Measurements from ENCODE around the gene FAM222A.

FAM222A gene

GRCh38 chr12:109797905-109798669, 84.5 kb downstream of the FAM222A start:
- Histone ChIP-seq H3K36me3 (ENCODE audit: insufficient read depth, low read length) (no peaks in the 10 kb centered on the region), H3K4me3 (no peak overlapping the region), H3K9me3 (ENCODE audit: low read depth, low read length) (no peaks in the 10 kb centered on the region), H3K9ac (ENCODE audit: insufficient read length) (no peak overlapping the region), H3K27ac (no peak overlapping the region)
- TF ChIP-seq FOXP2 (optimal IDR thresholded peaks at IDR 0.05; ENCODE audit: control extremely low read depth, extremely low read length, insufficient read depth) (no peak), EZH2 (IDR thresholded peaks at IDR 0.05) (no peak), POLR2AphosphoS5 (IDR thresholded peaks at IDR 0.05; ENCODE audit: borderline replicate concordance, low read depth, low read length) (no peak)
- DNase-seq (ENCODE audit: low read depth, low spot score): no peak

GRCh38 chr12:109798691-109799090, 85.1 kb downstream of the FAM222A start:
- Histone ChIP-seq H3K9me3 (ENCODE audit: low read depth, low read length) (no peaks in the 10 kb centered on the region), H3K36me3 (ENCODE audit: insufficient read depth, low read length) (no peaks in the 10 kb centered on the region), H3K9ac (ENCODE audit: insufficient read length) (no peak overlapping the region), H3K27ac (no peak overlapping the region), H3K4me3 (no peak overlapping the region)
- TF ChIP-seq FOXP2 (optimal IDR thresholded peaks at IDR 0.05; ENCODE audit: control extremely low read depth, extremely low read length, insufficient read depth) (no peak), EZH2 (IDR thresholded peaks at IDR 0.05) (no peak)
- no peak for DNase-seq (ENCODE audit: low read depth, low spot score)

- Histone ChIP-seq H3K36me3 (ENCODE audit: insufficient read depth, low read length) (no peaks in the 10 kb centered on the region), H3K4me3 (no peak overlapping the region), H3K9ac (ENCODE audit: insufficient read length) (no peak overlapping the region), H3K9me3 (ENCODE audit: low read depth, low read length) (no peaks in the 10 kb centered on the region), H3K27ac (no peak overlapping the region)
- no peak for DNase-seq (ENCODE audit: low read depth, low spot score)
- TF ChIP-seq FOXP2 (optimal IDR thresholded peaks at IDR 0.05; ENCODE audit: control extremely low read depth, extremely low read length, insufficient read depth) (no peak), POLR2AphosphoS5 (IDR thresholded peaks at IDR 0.05; ENCODE audit: borderline replicate concordance, low read depth, low read length) (no peak), EZH2 (IDR thresholded peaks at IDR 0.05) (no peak)
Observed at GRCh38 chr12:109800536-109800935, 86.9 kb downstream of the FAM222A start.

- no peaks in the 10 kb centered on the region for H3K9me3 ChIP-seq (ENCODE audit: low read depth, low read length)
- H3K4me3 ChIP-seq: no peak overlapping the region
- TF ChIP-seq FOXP2 (optimal IDR thresholded peaks at IDR 0.05; ENCODE audit: control extremely low read depth, extremely low read length, insufficient read depth): no peak
- TF ChIP-seq POLR2AphosphoS5 (IDR thresholded peaks at IDR 0.05; ENCODE audit: borderline replicate concordance, low read depth, low read length): no peak
- TF ChIP-seq EZH2 (IDR thresholded peaks at IDR 0.05): no peak
- no peak overlapping the region for H3K9ac ChIP-seq (ENCODE audit: insufficient read length)
- H3K27ac ChIP-seq: no peak overlapping the region
- DNase-seq (ENCODE audit: low read depth, low spot score): no peak
- H3K36me3 ChIP-seq (ENCODE audit: insufficient read depth, low read length): no peaks in the 10 kb centered on the region
Observed at GRCh38 chr12:109802828-109803227, 89.2 kb downstream of the FAM222A start.

- H3K9me3 ChIP-seq (ENCODE audit: low read depth, low read length): no peaks in the 10 kb centered on the region
- H3K27ac ChIP-seq: no peak overlapping the region
- H3K9ac ChIP-seq (ENCODE audit: insufficient read length): no peak overlapping the region
- TF ChIP-seq EZH2 (IDR thresholded peaks at IDR 0.05) (no peak), POLR2AphosphoS5 (IDR thresholded peaks at IDR 0.05; ENCODE audit: borderline replicate concordance, low read depth, low read length) (no peak), FOXP2 (optimal IDR thresholded peaks at IDR 0.05; ENCODE audit: control extremely low read depth, extremely low read length, insufficient read depth) (no peak)
- DNase-seq (ENCODE audit: low read depth, low spot score): no peak
- no peaks in the 10 kb centered on the region for H3K36me3 ChIP-seq (ENCODE audit: insufficient read depth, low read length)
- no peak overlapping the region for H3K4me3 ChIP-seq
Observed at GRCh38 chr12:109803678-109804077, 90.1 kb downstream of the FAM222A start.

DNA sequence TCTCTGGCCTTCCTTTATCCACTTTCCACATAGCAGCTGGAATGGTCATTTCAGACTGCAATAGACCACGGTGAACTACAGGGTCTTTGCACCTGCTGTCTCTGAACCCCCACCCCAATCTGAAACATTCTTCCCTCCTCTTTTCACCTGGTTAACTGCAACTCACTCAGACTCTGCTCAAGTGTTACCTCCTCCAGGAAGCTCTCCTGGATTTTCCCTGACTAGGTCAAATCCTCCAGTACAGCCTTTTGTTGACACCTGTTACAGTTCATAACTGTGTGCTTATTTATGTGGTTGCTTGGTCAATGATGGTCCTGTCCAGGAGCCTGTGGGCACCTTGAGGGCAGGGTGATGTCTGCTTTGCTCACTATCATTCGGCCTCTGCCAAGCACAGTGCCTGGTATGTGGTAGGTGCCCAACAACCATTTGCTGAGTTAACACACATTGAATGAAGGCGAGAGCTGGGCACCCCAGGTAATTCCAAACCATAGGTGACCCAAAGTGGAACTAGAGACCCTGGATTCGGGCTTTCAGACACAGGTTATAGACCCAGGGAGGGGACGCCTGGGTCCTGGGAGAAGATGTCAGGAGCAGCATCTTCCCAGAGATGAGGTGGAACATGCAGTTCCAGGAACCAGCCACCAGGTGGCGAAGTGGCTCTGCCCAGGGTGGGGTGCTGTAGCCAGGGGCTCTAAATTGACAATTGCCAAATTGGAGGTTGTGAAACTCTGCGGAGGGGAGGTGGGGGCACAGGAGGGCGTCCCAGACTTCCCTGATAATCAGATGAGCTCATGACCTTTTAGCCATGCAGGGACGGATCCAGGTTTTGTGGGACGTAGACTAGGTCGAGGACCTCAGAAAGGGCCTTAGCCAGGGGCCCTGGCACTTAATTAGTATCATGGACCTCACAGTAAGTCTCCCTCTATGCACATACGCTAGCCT, 91.5 kb downstream of the FAM222A start:
- H3K4me3 ChIP-seq: no peak overlapping the region
- H3K9ac ChIP-seq (ENCODE audit: insufficient read length): no peak overlapping the region
- H3K36me3 ChIP-seq (ENCODE audit: insufficient read depth, low read length): no peaks in the 10 kb centered on the region
- TF ChIP-seq FOXP2 (optimal IDR thresholded peaks at IDR 0.05; ENCODE audit: control extremely low read depth, extremely low read length, insufficient read depth): no peak
- no peak overlapping the region for H3K27ac ChIP-seq
- DNase-seq (ENCODE audit: low read depth, low spot score): peak; percentile 12
- H3K9me3 ChIP-seq (ENCODE audit: low read depth, low read length): no peaks in the 10 kb centered on the region

DNA sequence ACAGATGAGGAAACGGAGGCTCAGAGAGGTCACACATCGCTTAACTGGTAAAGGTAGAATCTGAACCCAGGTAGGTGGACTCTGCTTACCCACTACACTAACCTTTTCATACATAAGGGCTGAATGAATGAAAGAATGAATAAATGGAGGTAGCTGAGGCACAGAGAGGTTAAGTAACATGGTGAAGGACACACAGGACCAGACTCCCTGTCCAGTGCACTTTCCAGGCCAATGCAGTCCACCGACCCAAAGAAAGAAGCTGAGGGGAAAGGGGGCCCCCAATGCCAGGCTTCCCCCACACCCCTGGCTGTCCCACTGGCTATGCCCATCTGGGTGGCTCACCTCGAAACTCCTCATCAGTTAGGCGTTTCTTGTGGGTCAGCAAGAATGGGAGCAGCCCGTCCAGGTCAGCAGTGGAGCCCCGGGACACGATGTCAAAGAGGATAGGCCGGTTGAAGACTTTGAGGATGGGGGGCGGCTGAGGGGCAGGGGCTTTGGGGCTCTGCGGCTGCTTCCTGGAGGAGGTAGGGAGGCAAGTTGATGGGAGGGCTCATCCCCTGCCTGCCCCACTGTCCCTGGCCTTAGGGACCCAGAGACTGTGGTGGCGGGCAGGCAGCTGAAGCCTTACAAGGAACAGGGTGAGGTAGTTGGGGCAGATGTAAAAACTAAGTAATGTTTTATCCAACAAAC, 94.5 kb downstream of the FAM222A start:
- TF ChIP-seq POLR2AphosphoS5 (IDR thresholded peaks at IDR 0.05; ENCODE audit: borderline replicate concordance, low read depth, low read length) (no peak), EZH2 (IDR thresholded peaks at IDR 0.05) (no peak), FOXP2 (optimal IDR thresholded peaks at IDR 0.05; ENCODE audit: control extremely low read depth, extremely low read length, insufficient read depth) (no peak)
- Histone ChIP-seq H3K4me3 (no peak overlapping the region), H3K27ac (no peak overlapping the region), H3K36me3 (ENCODE audit: insufficient read depth, low read length) (no peaks in the 10 kb centered on the region), H3K9me3 (ENCODE audit: low read depth, low read length) (no peaks in the 10 kb centered on the region), H3K9ac (ENCODE audit: insufficient read length) (no peak overlapping the region)
- DNase-seq (ENCODE audit: low read depth, low spot score): no peak
